Measurements from ENCODE around the gene ZFHX3.

DNA sequence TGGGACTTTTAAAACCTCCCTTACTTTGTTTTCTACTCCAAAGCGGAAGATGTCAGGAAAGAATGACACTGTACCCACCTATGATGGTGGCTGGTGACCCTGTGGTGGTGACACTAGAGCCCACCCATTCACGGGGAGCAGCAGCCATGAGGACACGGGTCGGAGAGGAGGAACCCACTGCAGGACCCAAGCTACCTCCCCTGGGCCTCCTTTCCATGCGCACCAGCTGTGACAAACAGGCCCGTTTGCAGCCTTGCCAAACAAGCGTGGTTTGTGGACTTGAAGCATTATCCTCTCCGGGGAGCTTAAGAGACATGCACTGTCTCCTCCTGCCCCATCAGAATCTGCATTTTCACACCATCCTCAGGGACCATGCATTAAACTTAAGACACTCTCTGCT is 85.6 kb downstream of the ZFHX3 start:
- TF ChIP-seq WHSC1 (IDR thresholded peaks at IDR 0.05; ENCODE audit: low read length) = no peak
- TF ChIP-seq TCF7L2 (IDR thresholded peaks at IDR 0.05; ENCODE audit: low read depth, low read length) = no peak
- no peak for TF ChIP-seq PTTG1 (tag; IDR thresholded peaks at IDR 0.05; ENCODE audit: low read depth)

All from K562 (cell line).